ENCODE measurements around the gene CSRP2. TPM values are rescaled to one million over a fixed set of nuclear protein-coding genes. Genes with fewer than 3 reads are reported as not detected.

The CSRP2 gene
- 4.3 TPM for polyA plus RNA-seq (2012; ENCODE audit: insufficient read depth, insufficient read length)

GRCh38 chr12:76878899-76879709, at the start of gene CSRP2:
Gene CSRP2, minus strand, starts transcription at chr12:76879019. Its CDS starts 12,759 bp downstream, at chr12:76866260.
- peak within 1 kb of the TSS; percentile 57 for H3K4me3 ChIP-seq (ENCODE audit: low read length)
- DNase-seq (ENCODE audit: low read depth, low spot score): peak; percentile 56

- peak; percentile 34 for DNase-seq (ENCODE audit: low read depth, low spot score)
- no peak overlapping the region for H3K4me3 ChIP-seq (ENCODE audit: low read length)
These were observed 48.5 kb upstream of the CSRP2 start for GRCh38 chr12:76927170-76927784.

- DNase-seq (ENCODE audit: low read depth, low spot score): no peak
- no peak overlapping the region for H3K4me3 ChIP-seq (ENCODE audit: low read length)
These were observed 46.3 kb upstream of the CSRP2 start for GRCh38 chr12:76925135-76925534.

DNA sequence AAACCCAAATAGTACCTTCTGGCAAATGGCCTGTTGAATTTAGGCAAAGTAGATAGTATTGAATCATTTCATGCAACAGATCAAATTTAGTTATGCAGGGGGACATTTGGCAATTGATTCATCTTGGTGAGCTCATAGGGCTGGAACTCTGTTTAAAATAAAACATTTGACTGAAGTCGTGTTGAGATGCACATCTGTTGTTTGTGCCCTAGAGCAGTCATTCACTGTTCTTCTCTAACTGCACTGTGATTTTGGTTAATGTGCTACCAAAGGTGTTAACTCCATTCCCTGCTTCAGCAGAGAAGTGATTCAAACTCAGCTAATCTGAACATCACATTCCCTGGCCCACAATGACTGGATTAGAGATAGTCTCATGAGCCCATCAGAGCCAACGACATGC, 44.0 kb upstream of the CSRP2 start:
- H3K4me3 ChIP-seq (ENCODE audit: low read length): no peak overlapping the region
- no peak for DNase-seq (ENCODE audit: low read depth, low spot score)

GRCh38 chr12:76921891-76922664, 43.3 kb upstream of the CSRP2 start:
- H3K4me3 ChIP-seq (ENCODE audit: low read length): no peak overlapping the region
- no peak for DNase-seq (ENCODE audit: low read depth, low spot score)

DNA sequence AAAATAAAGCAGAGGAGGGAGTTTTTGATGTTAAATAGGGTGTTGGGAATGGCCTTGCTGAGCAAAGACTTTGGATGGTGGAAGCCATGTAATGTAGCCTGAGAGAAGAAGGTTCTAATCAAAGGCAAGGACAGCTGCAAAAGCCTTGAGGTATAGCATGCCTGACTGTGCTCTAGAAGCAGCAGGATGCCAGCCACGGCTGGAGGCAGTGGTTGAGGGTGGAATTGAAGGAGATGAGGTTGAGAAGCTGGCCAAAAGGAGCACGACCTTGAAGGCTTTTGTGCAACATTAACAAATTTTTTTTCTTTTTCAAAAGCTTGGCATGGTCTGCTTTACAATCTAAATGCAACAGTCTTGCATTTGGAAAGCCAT, 42.3 kb upstream of the CSRP2 start:
- no peak for DNase-seq (ENCODE audit: low read depth, low spot score)
- no peak overlapping the region for H3K4me3 ChIP-seq (ENCODE audit: low read length)

DNA sequence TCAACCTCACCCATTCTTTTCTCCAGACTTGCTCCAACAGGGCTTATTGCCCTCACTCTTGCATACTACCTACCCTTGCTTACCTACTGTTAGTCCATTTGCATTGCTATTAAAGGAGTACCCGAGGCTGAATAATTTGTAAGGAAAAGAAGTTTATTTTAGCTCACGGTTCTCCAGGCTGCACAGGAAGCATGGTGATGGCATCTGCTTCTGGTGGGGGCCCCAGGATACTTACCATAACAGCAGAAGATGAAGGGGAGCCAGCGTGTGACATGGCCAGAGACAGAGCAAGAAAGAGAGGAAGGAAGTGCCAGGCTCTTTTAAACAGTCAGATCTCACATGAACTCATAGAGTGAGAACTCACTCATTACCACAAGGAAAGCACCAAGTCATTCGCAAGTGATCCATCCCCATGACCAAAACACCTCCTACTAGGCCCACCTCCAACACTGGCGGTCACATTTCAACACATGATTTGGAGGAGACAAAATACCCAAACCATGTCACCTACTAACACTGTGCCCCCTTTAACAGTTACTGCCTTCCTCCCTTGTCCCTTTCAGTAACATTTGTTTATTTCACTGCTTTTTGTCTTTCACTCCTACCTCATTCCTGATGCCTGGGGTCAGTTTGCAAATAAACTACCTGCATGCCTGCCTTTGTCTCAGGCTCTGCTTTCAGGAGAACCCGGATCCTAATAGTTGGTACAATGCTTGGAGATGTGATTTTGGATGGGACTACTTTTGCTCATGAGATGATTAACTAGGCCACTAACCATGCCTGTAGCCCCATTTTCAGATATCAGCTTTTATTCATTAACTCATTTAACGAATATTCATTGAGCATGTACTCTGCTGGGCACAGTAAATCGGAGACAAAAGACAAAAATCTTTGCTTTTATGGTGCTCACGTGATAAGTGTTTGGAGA, 41.6 kb upstream of the CSRP2 start:
- H3K4me3 ChIP-seq (ENCODE audit: low read length): no peak overlapping the region
- peak; percentile 8 for DNase-seq (ENCODE audit: low read depth, low spot score)

DNA sequence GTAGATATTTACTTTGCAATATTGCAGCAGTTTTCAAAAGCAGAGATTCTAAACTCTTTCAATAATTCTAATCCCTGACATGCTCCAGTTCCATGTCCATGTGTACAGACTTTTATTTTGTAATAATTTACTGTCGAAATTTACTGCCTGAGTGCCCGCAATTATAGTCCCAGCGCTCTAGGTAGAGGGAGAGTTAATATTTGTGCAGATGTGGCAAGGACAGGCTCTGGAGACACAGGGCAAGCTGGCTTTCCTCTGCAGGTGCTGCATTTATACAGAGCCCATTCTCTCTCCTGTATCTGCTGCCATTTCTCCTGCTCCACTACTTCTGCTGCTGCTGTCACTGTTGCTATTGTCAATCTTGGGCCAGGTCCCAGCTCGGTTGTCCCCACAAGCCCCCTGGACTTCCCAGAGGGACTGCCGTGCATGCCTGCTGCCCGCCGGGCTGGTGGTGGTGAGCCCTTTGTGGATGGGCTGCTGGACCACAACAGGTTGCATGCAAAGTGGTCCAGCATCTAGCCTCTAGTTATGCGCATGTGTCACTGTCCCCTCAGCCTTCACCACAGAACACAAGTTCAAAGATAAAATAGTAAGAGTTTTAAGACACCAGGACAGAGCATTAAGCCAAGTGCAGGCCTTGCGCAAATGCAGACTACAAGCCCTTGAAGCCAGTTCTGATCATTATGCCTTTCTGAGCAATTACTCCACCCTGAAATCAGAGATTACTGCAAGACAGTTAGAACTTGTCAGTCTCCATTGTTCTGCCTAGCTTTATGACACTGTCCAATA, 40.8 kb upstream of the CSRP2 start:
- no peak overlapping the region for H3K4me3 ChIP-seq (ENCODE audit: low read length)
- DNase-seq (ENCODE audit: low read depth, low spot score): no peak

DNA sequence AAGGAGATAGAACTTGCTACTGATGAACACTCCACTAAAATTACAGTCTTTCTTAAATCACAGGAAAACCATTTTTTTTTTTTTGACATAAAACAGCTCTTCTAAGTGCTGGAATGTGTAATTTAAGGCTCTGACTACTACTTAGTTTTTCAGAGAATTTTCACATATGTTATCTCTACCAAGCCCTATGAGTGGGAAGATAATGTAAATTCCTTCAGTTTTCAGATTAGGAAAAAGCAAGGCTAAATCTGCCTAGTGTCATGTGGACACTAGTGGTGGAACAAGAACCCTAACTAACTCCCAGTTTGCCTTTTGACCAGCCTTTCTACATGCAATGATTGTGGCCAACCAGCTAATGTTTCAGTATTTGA, 37.3 kb upstream of the CSRP2 start:
- no peak for DNase-seq (ENCODE audit: low read depth, low spot score)
- H3K4me3 ChIP-seq (ENCODE audit: low read length): no peak overlapping the region

- no peak for DNase-seq (ENCODE audit: low read depth, low spot score)
- H3K4me3 ChIP-seq (ENCODE audit: low read length): no peak overlapping the region
These were observed 36.7 kb upstream of the CSRP2 start for GRCh38 chr12:76915361-76916169.

DNA sequence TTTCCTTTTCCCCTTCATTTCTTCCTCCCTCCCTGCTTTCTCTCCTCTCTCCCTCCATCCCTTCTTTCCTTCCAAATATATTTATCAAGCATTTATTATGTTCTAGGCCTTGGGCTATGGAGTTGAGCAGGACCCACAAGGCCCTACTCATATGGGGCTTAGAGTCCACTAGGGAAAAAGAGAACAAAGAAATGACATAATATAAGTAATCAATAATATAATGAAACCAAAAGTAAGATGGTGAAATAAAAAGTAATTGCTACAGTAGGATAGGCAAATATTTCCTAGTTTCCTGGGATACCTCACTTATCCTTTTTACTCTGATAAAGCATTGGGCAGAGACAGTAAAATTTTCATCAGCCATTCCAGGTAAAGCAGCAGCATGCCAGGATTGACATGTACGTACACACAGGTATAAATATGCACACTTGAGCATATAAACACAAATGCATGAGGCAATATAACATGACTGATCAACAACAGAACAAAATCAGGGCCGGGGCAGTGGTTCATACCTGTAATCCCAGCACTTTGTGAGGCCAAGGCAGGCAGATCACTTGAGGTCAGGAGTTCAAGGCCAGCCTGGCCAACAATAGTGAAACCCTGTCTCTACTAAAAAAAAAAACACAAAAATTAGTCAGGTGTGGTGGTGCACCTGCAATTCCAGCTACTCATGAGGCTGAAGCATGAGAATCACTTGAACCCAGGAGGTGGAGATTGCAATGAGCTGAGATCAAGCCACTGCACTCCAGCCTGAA, 35.5 kb upstream of the CSRP2 start:
- no peak for DNase-seq (ENCODE audit: low read depth, low spot score)
- H3K4me3 ChIP-seq (ENCODE audit: low read length): no peak overlapping the region

DNA sequence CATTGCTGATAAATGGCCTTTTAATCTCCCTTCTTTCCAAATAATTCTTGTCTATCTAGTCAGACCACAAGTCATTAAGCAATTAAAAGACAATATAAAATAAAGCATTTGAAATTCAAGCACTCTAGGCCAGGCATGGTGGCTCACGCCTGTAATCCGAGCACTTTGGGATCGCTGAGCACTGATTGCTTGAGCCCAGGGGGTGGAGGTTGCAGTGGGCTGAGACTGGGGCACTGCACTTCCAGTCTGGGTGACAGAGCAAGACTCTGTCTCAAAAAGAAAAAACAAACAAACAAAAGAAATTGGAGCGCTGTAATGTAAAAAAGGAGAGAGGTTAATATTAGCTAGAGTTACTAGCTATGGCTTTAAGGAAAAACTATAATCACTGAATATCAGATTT, 30.5 kb upstream of the CSRP2 start:
- H3K4me3 ChIP-seq (ENCODE audit: low read length): no peak overlapping the region
- no peak for DNase-seq (ENCODE audit: low read depth, low spot score)

DNA sequence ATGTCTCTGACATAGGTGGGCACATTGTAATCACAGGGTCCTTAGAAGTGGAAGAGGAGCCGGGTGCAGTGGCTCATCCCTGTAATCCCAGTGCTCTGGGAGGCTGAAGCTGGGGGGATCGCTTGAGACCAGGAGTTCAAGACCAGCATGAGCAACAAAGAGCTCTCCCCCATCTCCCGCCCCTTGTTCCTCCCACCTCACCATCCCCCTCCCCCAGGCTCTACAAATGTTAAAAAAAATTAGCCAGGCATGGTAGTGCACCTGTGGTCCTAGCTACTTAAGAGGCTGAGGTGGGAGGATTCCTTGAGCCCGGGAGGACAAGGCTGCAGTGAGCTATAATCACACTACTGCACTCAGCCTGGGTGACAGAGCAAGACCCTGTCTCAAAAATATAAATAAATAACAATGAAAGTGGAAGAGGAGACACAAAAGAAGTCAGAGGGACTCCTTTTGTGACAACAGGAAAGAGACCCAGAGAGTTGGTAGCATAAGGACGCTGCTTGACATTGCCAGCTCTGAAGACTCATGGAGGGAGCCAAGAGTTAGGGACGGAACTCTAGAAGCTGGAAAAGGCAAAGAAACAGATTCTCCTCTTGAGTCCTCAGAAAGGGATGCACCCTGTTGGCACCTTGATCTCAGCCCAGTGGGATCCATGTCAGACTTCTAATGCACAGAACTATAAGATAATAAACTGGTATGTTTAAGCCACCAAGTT, 29.6 kb upstream of the CSRP2 start:
- no peak overlapping the region for H3K4me3 ChIP-seq (ENCODE audit: low read length)
- DNase-seq (ENCODE audit: low read depth, low spot score): no peak

- no peak overlapping the region for H3K4me3 ChIP-seq (ENCODE audit: low read length)
- DNase-seq (ENCODE audit: low read depth, low spot score): peak; percentile 72
These were observed 23.0 kb upstream of the CSRP2 start for GRCh38 chr12:76901628-76902380.

GRCh38 chr12:76899522-76899921, 20.7 kb upstream of the CSRP2 start:
- DNase-seq (ENCODE audit: low read depth, low spot score): no peak

GRCh38 chr12:76898442-76898841, 19.6 kb upstream of the CSRP2 start:
- H3K4me3 ChIP-seq (ENCODE audit: low read length): no peak overlapping the region
- no peak for DNase-seq (ENCODE audit: low read depth, low spot score)

More at GRCh38 chr12:76899522-76899921, 20.7 kb upstream of the CSRP2 start:
- H3K4me3 ChIP-seq (ENCODE audit: low read length): no peak overlapping the region

All from Jurkat, Clone E6-1 (cell line).